IMR-90 (cell line): ENCODE measurements around the gene NOP14. TPM values are rescaled to one million over a fixed set of nuclear protein-coding genes. Genes with fewer than 3 reads are reported as not detected.
"Not testable (repeated sequence)": the region's sequence is repeated elsewhere in the genome, so short reads cannot be mapped to it uniquely, and the experiment has no call there.

Experiments used
- ATAC-seq: fragments of 200-7000 bp; cut with Tn5 transposase; 2 replicates; pipeline ENCODE4 v1.9.1; 2020; ENCODE audit warnings: low read depth, mild to moderate bottlenecking, moderate library complexity
- BruUV-seq: library from RNA; stranded (reverse); fragments of 400-500 nt; replicated peaks from 2 replicates; lab custom pipeline; 2021; lab: Mats Ljungman, UMichigan
- CTCF ChIA-PET: fragments of 300-600 bp; formaldehyde crosslinking; extraction: SDS; loops from one replicate; lab custom pipeline; 2021; ENCODE audit warnings: antibody characterized with exemption; lab: Yijun Ruan, JAX
- POLR2A ChIA-PET: fragments of 300-600 bp; sonication (Branson Sonifier 250); formaldehyde crosslinking; loops from one replicate; lab custom pipeline; 2022; ENCODE audit warnings: antibody characterized with exemption; ENCODE audit not compliant: unreplicated experiment; lab: Charles Lee
- DNase-seq: peaks from one replicate; pipeline ENCODE4 v3.0.0; 2013
- H2AFZ ChIP-seq: replicated peaks from 2 replicates; pipeline ENCODE3; 2013; ENCODE audit warnings: low read length, mild to moderate bottlenecking; ENCODE audit not compliant: poor library complexity
- H2AK5ac ChIP-seq: 2 replicates; pipeline ENCODE4 v1.6.1; 2013; ENCODE audit warnings: low read depth, low read length, inconsistent platforms
- H2AK9ac ChIP-seq: replicated peaks from 2 replicates; pipeline ENCODE3; 2013; ENCODE audit warnings: mild to moderate bottlenecking, low read depth, low read length, moderate library complexity; ENCODE audit not compliant: poor library complexity
- H2BK120ac ChIP-seq: 2 replicates; pipeline ENCODE4 v1.6.1; 2013; ENCODE audit warnings: low read depth, low read length, inconsistent platforms
- H2BK15ac ChIP-seq: 3 replicates; pipeline ENCODE4 v1.6.1; 2013; ENCODE audit warnings: low read depth, low read length, inconsistent platforms
- H2BK20ac ChIP-seq: 2 replicates; pipeline ENCODE4 v1.6.1; 2013; ENCODE audit warnings: low read depth, mild to moderate bottlenecking, inconsistent platforms, low read length, moderate library complexity
- H2BK5ac ChIP-seq: 2 replicates; pipeline ENCODE4 v1.6.1; 2013; ENCODE audit warnings: mild to moderate bottlenecking, low read depth, low read length, inconsistent platforms; ENCODE audit not compliant: poor library complexity, severe bottlenecking
- H3K14ac ChIP-seq: replicated peaks from 2 replicates; pipeline ENCODE4 v1.6.1; 2013; ENCODE audit warnings: low read depth, low read length, inconsistent platforms
- H3K18ac ChIP-seq: 2 replicates; pipeline ENCODE4 v1.6.1; 2013; ENCODE audit warnings: low read depth, low read length, control low read depth
- H3K23ac ChIP-seq: 2 replicates; pipeline ENCODE4 v1.6.1; 2013; ENCODE audit warnings: low read depth, low read length, inconsistent platforms
- H3K27ac ChIP-seq: 2 replicates; pipeline ENCODE4 v1.5.1; 2013; ENCODE audit warnings: mild to moderate bottlenecking, control low read depth, low read length; ENCODE audit not compliant: insufficient read depth
- H3K27me3 ChIP-seq: 2 replicates; pipeline ENCODE4 v1.6.1; 2013; ENCODE audit warnings: low read length; ENCODE audit not compliant: control insufficient read depth, insufficient read depth
- H3K36me3 ChIP-seq: 2 replicates; pipeline ENCODE4 v1.6.1; 2013; ENCODE audit warnings: low read length, mixed read lengths; ENCODE audit not compliant: control insufficient read depth, insufficient read depth
- H3K4ac ChIP-seq: 2 replicates; pipeline ENCODE4 v1.6.1; 2013; ENCODE audit warnings: low read depth, low read length, inconsistent platforms
- H3K4me1 ChIP-seq: 2 replicates; pipeline ENCODE4 v1.6.1; 2013; ENCODE audit warnings: low read length, mixed read lengths; ENCODE audit not compliant: control insufficient read depth, insufficient read depth
- H3K4me2 ChIP-seq: 2 replicates; pipeline ENCODE4 v1.6.1; 2013; ENCODE audit warnings: low read depth, mild to moderate bottlenecking, control low read depth, low read length, moderate library complexity
- H3K4me3 ChIP-seq: 2 replicates; pipeline ENCODE4 v1.5.1; 2013; ENCODE audit warnings: low read depth, mild to moderate bottlenecking, control low read depth, low read length, moderate library complexity; ENCODE audit not compliant: insufficient read depth
- H3K56ac ChIP-seq: 2 replicates; pipeline ENCODE4 v1.6.1; 2013; ENCODE audit warnings: low read length, inconsistent platforms; ENCODE audit not compliant: insufficient read depth; ENCODE audit errors: extremely low read depth
- H3K79me1 ChIP-seq, 2 experiments: 2 replicates each; pipeline ENCODE4 v1.6.1; 2013; ENCODE audit warnings: low read length in 2 of 2, inconsistent platforms in 1 of 2, low read depth in 1 of 2
- H3K9ac ChIP-seq: 2 replicates; pipeline ENCODE4 v1.6.1; 2013; ENCODE audit warnings: low read depth, low read length, control low read depth
- H3K9me1 ChIP-seq: 2 replicates; pipeline ENCODE4 v1.6.1; 2013; ENCODE audit warnings: low read length, inconsistent platforms; ENCODE audit not compliant: insufficient read depth
- H3K9me3 ChIP-seq: 2 replicates; pipeline ENCODE4 v1.6.1; 2013; ENCODE audit warnings: low read length; ENCODE audit not compliant: control insufficient read depth, insufficient read depth
- H4K20me1 ChIP-seq: 2 replicates; pipeline ENCODE4 v1.6.1; 2013; ENCODE audit warnings: low read length, inconsistent platforms; ENCODE audit not compliant: insufficient read depth
- H4K5ac ChIP-seq: 2 replicates; pipeline ENCODE4 v1.6.1; 2013; ENCODE audit warnings: mild to moderate bottlenecking, low read depth, low read length, control low read depth
- H4K8ac ChIP-seq, 2 experiments: 2 replicates each; pipeline ENCODE4 v1.6.1; 2013; ENCODE audit warnings: low read depth in 2 of 2, low read length in 2 of 2, control low read depth in 1 of 2, inconsistent platforms in 1 of 2
- H4K91ac ChIP-seq: 2 replicates; pipeline ENCODE4 v1.6.1; 2013; ENCODE audit warnings: low read depth, low read length, inconsistent platforms; ENCODE audit not compliant: insufficient read depth
- WGBS, 2 experiments: methylation state at CpG; one replicate each; pipeline versions ENCODE4 v1.1.5 to v1.1.7; 2013; ENCODE audit warnings: missing lambda C conversion rate in 2 of 2; ENCODE audit not compliant: insufficient read length in 1 of 2; ENCODE audit errors: extremely low coverage in 2 of 2; 5-methylcytosine and 5-hydroxymethylcytosine counted together
- dilution Hi-C: fragments of 300-500 bp; cut with HindIII; formaldehyde crosslinking; loops from one replicate; pipeline ENCODE4 v1.14.3; 2018; ENCODE audit warnings: low sequenced_read_pairs; ENCODE audit not compliant: unreplicated experiment
- in situ Hi-C: fragments of 300-500 bp; cut with MboI; formaldehyde crosslinking; loops from 3 replicates; pipeline ENCODE4 v1.14.3; 2019; ENCODE audit warnings: low sequenced_read_pairs, inconsistent platforms, mixed read lengths
- intact Hi-C: fragments of 100-400 bp; cut with micrococcal nuclease; formaldehyde crosslinking; loops from 2 replicates; pipeline ENCODE4 v1.10.0; 2022
- polyA plus RNA-seq, 3 experiments: library from polyadenylated mRNA; depleted of rRNA; stranded (reverse); fragments of >200 nt; gene quantifications; 2 replicates each; pipeline ENCODE4 v1.2.3, GENCODE V29; 2012; ENCODE audit warnings: low replicate concordance in 1 of 3
- total RNA-seq: library from RNA; depleted of rRNA; stranded (reverse); fragments of >200 nt; gene quantifications from 2 replicates; pipeline ENCODE4 v1.2.3, GENCODE V29; 2012

NOP14 gene
- total and polyA plus RNA-seq, 2 of the 4 experiments (the other 2 are of a cell fraction): 10.9 to 12.6 TPM

- CTCF ChIA-PET: not testable (repeated sequence)
Observed at GRCh38 chr4:2918300-2918699, 44.9 kb downstream of the NOP14 start.

GRCh38 chr4:2916696-2917095 is 46.5 kb downstream of the NOP14 start:
- H2AK5ac ChIP-seq, H3K9me1 ChIP-seq, ATAC-seq, H4K91ac ChIP-seq, in situ Hi-C loops, H2BK15ac ChIP-seq, H4K8ac ChIP-seq, intact Hi-C loops, H3K56ac ChIP-seq, dilution Hi-C loops, H3K23ac ChIP-seq, DNase-seq, H3K9me3 ChIP-seq, H3K27me3 ChIP-seq, POLR2A ChIA-PET, H2BK20ac ChIP-seq, H2BK120ac ChIP-seq, H2BK5ac ChIP-seq, CTCF ChIA-PET, H3K4ac ChIP-seq, BruUV-seq, H3K14ac ChIP-seq, H4K5ac ChIP-seq, H2AK9ac ChIP-seq, H3K4me1 ChIP-seq, H4K20me1 ChIP-seq, H3K27ac ChIP-seq, H3K18ac ChIP-seq, H3K4me2 ChIP-seq, H3K9ac ChIP-seq, H2AFZ ChIP-seq, H3K4me3 ChIP-seq: not testable (repeated sequence)
- H3K36me3 ChIP-seq: peaks cover 40% of the 10 kb centered on the region
- H3K79me1 ChIP-seq: peaks cover 3 to 30% of the 10 kb centered on the region in 2 experiments
- WGBS, 2 experiments: no CpG with 5 or more reads among the region's 2 CpGs

More at GRCh38 chr4:2918300-2918699, 44.9 kb downstream of the NOP14 start:
- H3K4me2 ChIP-seq, H3K4me1 ChIP-seq, dilution Hi-C loops, H2BK5ac ChIP-seq, ATAC-seq, H3K23ac ChIP-seq, H4K91ac ChIP-seq, H4K8ac ChIP-seq, H3K14ac ChIP-seq, H4K5ac ChIP-seq, BruUV-seq, H3K9ac ChIP-seq, H3K27ac ChIP-seq, H2BK15ac ChIP-seq, in situ Hi-C loops, H3K4ac ChIP-seq, H3K9me3 ChIP-seq, H3K27me3 ChIP-seq, H2BK120ac ChIP-seq, H3K56ac ChIP-seq, H2AK5ac ChIP-seq, H2AFZ ChIP-seq, POLR2A ChIA-PET, H2BK20ac ChIP-seq, H3K4me3 ChIP-seq, intact Hi-C loops, H3K9me1 ChIP-seq, DNase-seq, H3K18ac ChIP-seq, H2AK9ac ChIP-seq, H4K20me1 ChIP-seq: not testable (repeated sequence)
- H3K36me3 ChIP-seq: peaks cover 34% of the 10 kb centered on the region
- H3K79me1 ChIP-seq: peaks cover 5 to 33% of the 10 kb centered on the region in 2 experiments
- WGBS, 2 experiments: no CpG with 5 or more reads among the region's 2 CpGs
